Measurements from ENCODE around the gene FYTTD1. TPM values are rescaled to one million over a fixed set of nuclear protein-coding genes. Genes with fewer than 3 reads are reported as not detected.

FYTTD1 gene
- total RNA-seq (32.6 and 44.3 TPM in 2 replicates), polyA plus RNA-seq (38.9 and 63.4 TPM in 2 replicates), polyA minus RNA-seq (ENCODE audit: low replicate concordance) (6.1 and 6.2 TPM in 2 replicates)
- polyA plus RNA-seq (2012), result 40.6 and 52.5 TPM in 2 replicates

- H3K9me3 ChIP-seq (ENCODE audit: control insufficient read depth, insufficient read depth, low read depth, low read length), result no peaks in the 10 kb centered on the region
- H3K36me3 ChIP-seq (ENCODE audit: control insufficient read depth, insufficient read depth, low read length), result no peaks in the 10 kb centered on the region
- H3K4me2 ChIP-seq (ENCODE audit: extremely low read depth, insufficient read depth, low read length), result peak within 1 kb of the TSS; percentile 89
- H3K4me1 ChIP-seq (ENCODE audit: control insufficient read depth, extremely low read depth, insufficient read depth, low read length), result peaks cover 7% of the 10 kb centered on the region
- peak within 1 kb of the TSS; percentile 81 for H3K9ac ChIP-seq (ENCODE audit: insufficient read depth, low read length)
- peaks cover 43% of the 10 kb centered on the region for H3K79me2 ChIP-seq (ENCODE audit: control insufficient read depth, insufficient read depth, low read length)
- H3K27me3 ChIP-seq (ENCODE audit: control insufficient read depth, insufficient read depth, low read length), result no peaks in the 10 kb centered on the region
- peak; percentile 8 to 31 for TF ChIP-seq CTCF (conservative IDR thresholded peaks at IDR 0.05 in 1 of 2, IDR thresholded peaks at IDR 0.05 in 1 of 2; ENCODE audit: low read depth in 1 of 2, low read length in 2 of 2)
- no peak for TF ChIP-seq EZH2 (IDR thresholded peaks at IDR 0.05; ENCODE audit: low read length, missing control alignments)
- no peaks in the 10 kb centered on the region for H4K20me1 ChIP-seq (ENCODE audit: control insufficient read depth, extremely low read depth, insufficient read depth, low read length)
- H3K27ac ChIP-seq (ENCODE audit: insufficient read depth, low read length), result peak within 1 kb of the TSS; percentile 82
- H2AFZ ChIP-seq (ENCODE audit: low read length), result peak within 1 kb of the TSS; percentile 89
- peak within 1 kb of the TSS; percentile 65 to 95 (median 88) for H3K4me3 ChIP-seq (replicated peaks in 1 of 4; ENCODE audit: control extremely low read depth in 1 of 4, insufficient read depth in 1 of 4, low read depth in 3 of 4, low read length in 4 of 4)
- DNase-seq (ENCODE audit: low read depth in 2 of 2), result peak; percentile 83 to 86
These were observed at the start of gene FYTTD1 for GRCh38 chr3:197749601-197750395. Gene FYTTD1 (plus strand): TSS chr3:197749883. CDS start chr3:197749972, 89 bp downstream.

GRCh38 chr3:197700095-197700494, 49.6 kb upstream of the FYTTD1 start:
- Histone ChIP-seq H3K36me3 (ENCODE audit: control insufficient read depth, insufficient read depth, low read length) (peaks cover 22% of the 10 kb centered on the region), H3K27me3 (ENCODE audit: control insufficient read depth, insufficient read depth, low read length) (no peaks in the 10 kb centered on the region), H3K9me3 (ENCODE audit: control insufficient read depth, insufficient read depth, low read depth, low read length) (no peaks in the 10 kb centered on the region), H3K79me2 (ENCODE audit: control insufficient read depth, insufficient read depth, low read length) (no peaks in the 10 kb centered on the region), H3K27ac (ENCODE audit: insufficient read depth, low read length) (no peak overlapping the region), H3K4me1 (ENCODE audit: control insufficient read depth, extremely low read depth, insufficient read depth, low read length) (no peaks in the 10 kb centered on the region), H3K4me3 (replicated peaks in 1 of 4; ENCODE audit: control extremely low read depth in 1 of 4, insufficient read depth in 1 of 4, low read depth in 3 of 4, low read length in 4 of 4) (no peak overlapping the region), H3K9ac (ENCODE audit: insufficient read depth, low read length) (no peak overlapping the region), H3K4me2 (ENCODE audit: extremely low read depth, insufficient read depth, low read length) (no peak overlapping the region), H2AFZ (ENCODE audit: low read length) (no peak overlapping the region), H4K20me1 (ENCODE audit: control insufficient read depth, extremely low read depth, insufficient read depth, low read length) (no peaks in the 10 kb centered on the region)
- no peak for DNase-seq (ENCODE audit: low read depth in 2 of 2)
- TF ChIP-seq EZH2 (IDR thresholded peaks at IDR 0.05; ENCODE audit: low read length, missing control alignments) (no peak), CTCF (conservative IDR thresholded peaks at IDR 0.05 in 1 of 2, IDR thresholded peaks at IDR 0.05 in 1 of 2; ENCODE audit: low read depth in 1 of 2, low read length in 2 of 2) (no peak)

GRCh38 chr3:197701841-197702240, 47.8 kb upstream of the FYTTD1 start:
- no peak overlapping the region for H2AFZ ChIP-seq (ENCODE audit: low read length)
- no peak overlapping the region for H3K9ac ChIP-seq (ENCODE audit: insufficient read depth, low read length)
- H3K79me2 ChIP-seq (ENCODE audit: control insufficient read depth, insufficient read depth, low read length), result no peaks in the 10 kb centered on the region
- H3K9me3 ChIP-seq (ENCODE audit: control insufficient read depth, insufficient read depth, low read depth, low read length), result no peaks in the 10 kb centered on the region
- H3K27me3 ChIP-seq (ENCODE audit: control insufficient read depth, insufficient read depth, low read length), result no peaks in the 10 kb centered on the region
- no peak overlapping the region for H3K4me3 ChIP-seq (replicated peaks in 1 of 4; ENCODE audit: control extremely low read depth in 1 of 4, insufficient read depth in 1 of 4, low read depth in 3 of 4, low read length in 4 of 4)
- H3K4me2 ChIP-seq (ENCODE audit: extremely low read depth, insufficient read depth, low read length), result no peak overlapping the region
- no peak for DNase-seq (ENCODE audit: low read depth in 2 of 2)
- no peak overlapping the region for H3K27ac ChIP-seq (ENCODE audit: insufficient read depth, low read length)
- H4K20me1 ChIP-seq (ENCODE audit: control insufficient read depth, extremely low read depth, insufficient read depth, low read length), result no peaks in the 10 kb centered on the region
- TF ChIP-seq CTCF (conservative IDR thresholded peaks at IDR 0.05 in 1 of 2, IDR thresholded peaks at IDR 0.05 in 1 of 2; ENCODE audit: low read depth in 1 of 2, low read length in 2 of 2), result no peak
- no peak for TF ChIP-seq EZH2 (IDR thresholded peaks at IDR 0.05; ENCODE audit: low read length, missing control alignments)
- H3K36me3 ChIP-seq (ENCODE audit: control insufficient read depth, insufficient read depth, low read length), result peaks cover 20% of the 10 kb centered on the region
- no peaks in the 10 kb centered on the region for H3K4me1 ChIP-seq (ENCODE audit: control insufficient read depth, extremely low read depth, insufficient read depth, low read length)
